ENCODE measurements around the gene ZDHHC14.

DNA sequence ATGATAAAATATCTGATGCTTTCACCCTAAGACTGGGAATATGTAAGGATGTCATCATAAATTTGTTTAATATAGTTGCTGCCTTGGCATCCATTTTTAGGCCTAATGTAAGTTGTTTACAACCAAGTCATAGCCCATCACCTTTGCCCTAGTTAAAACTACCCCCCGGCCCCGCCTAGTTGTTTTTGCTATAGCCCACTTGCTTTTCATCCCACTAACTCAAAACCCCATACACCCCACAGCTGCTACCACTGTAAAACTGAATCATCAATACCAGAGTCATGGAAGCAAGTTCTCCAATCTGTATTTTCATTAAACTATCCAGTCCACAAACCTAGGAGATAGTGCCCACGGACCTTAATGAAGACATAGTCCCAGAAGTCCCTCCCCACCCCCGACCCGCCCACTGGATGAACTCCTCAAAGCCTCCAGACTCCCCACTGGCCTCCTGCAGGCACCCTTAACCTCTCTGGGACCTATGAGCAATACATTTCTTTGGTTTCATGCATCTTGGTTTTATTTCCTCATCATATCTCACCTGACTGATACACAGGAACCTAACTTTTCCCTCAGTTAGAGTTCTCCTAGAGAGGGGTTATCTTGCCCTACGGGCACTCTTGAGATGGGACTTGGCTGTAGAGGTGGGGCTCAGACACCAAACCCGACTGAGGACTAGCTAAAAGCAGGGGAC, 12.5 kb upstream of the ZDHHC14 start:
- TF ChIP-seq, protein P1, sequence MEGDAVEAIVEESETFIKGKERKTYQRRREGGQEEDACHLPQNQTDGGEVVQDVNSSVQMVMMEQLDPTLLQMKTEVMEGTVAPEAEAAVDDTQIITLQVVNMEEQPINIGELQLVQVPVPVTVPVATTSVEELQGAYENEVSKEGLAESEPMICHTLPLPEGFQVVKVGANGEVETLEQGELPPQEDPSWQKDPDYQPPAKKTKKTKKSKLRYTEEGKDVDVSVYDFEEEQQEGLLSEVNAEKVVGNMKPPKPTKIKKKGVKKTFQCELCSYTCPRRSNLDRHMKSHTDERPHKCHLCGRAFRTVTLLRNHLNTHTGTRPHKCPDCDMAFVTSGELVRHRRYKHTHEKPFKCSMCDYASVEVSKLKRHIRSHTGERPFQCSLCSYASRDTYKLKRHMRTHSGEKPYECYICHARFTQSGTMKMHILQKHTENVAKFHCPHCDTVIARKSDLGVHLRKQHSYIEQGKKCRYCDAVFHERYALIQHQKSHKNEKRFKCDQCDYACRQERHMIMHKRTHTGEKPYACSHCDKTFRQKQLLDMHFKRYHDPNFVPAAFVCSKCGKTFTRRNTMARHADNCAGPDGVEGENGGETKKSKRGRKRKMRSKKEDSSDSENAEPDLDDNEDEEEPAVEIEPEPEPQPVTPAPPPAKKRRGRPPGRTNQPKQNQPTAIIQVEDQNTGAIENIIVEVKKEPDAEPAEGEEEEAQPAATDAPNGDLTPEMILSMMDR (IDR thresholded peaks at IDR 0.05): no peak
- TF ChIP-seq EP300 (IDR thresholded peaks at IDR 0.05) (no peak), POLR2A (IDR thresholded peaks at IDR 0.05) (no peak)
